OCI-LY1 (cell line): ENCODE measurements around the gene CPEB4.
A peak's percentile ranks its signal among the peaks of the same experiment; 100 is the strongest.

Experiments used
- H2AFZ ChIP-seq: fragments of 200-600 bp; sonication (generic), shearing (Covaris generic); 2 replicates; pipeline ENCODE4 v1.6.0; 2014; ENCODE audit warnings: antibody characterized with exemption, mild to moderate bottlenecking, low read length
- H3F3A ChIP-seq: fragments of 200-600 bp; sonication (generic), shearing (Covaris generic); 2 replicates; pipeline ENCODE4 v1.6.0; 2014; ENCODE audit warnings: mild to moderate bottlenecking, antibody characterized with exemption, low read length, moderate library complexity; ENCODE audit not compliant: insufficient read depth
- H3K27ac ChIP-seq: fragments of 200-600 bp; sonication (generic); 2 replicates; pipeline ENCODE4 v1.5.1; 2014; ENCODE audit warnings: low read length, mixed run types, mild to moderate bottlenecking, low read depth; ENCODE audit not compliant: poor library complexity, severe bottlenecking
- H3K27me3 ChIP-seq: fragments of 200-600 bp; sonication (generic); 2 replicates; pipeline ENCODE4 v1.6.0; 2014; ENCODE audit warnings: antibody characterized with exemption, mild to moderate bottlenecking, low read length, moderate library complexity; ENCODE audit not compliant: insufficient read depth
- H3K36me3 ChIP-seq: fragments of 200-600 bp; sonication (generic); 2 replicates; pipeline ENCODE4 v1.6.1; 2014; ENCODE audit warnings: mild to moderate bottlenecking, antibody characterized with exemption, low read length, moderate library complexity, mixed read lengths; ENCODE audit not compliant: insufficient read depth
- H3K4me1 ChIP-seq: fragments of 200-600 bp; sonication (generic); 2 replicates; pipeline ENCODE4 v1.5.1; 2014; ENCODE audit warnings: mild to moderate bottlenecking, low read length, moderate library complexity; ENCODE audit not compliant: insufficient read depth, severe bottlenecking
- H3K4me2 ChIP-seq: fragments of 200-600 bp; sonication (generic), shearing (Covaris generic); 2 replicates; pipeline ENCODE4 v1.6.1; 2014; ENCODE audit warnings: low read length
- H3K4me3 ChIP-seq: fragments of 200-600 bp; sonication (generic); 2 replicates; pipeline ENCODE4 v1.5.1; 2014; ENCODE audit warnings: low read length, low read depth, mild to moderate bottlenecking, mixed read lengths; ENCODE audit not compliant: poor library complexity, severe bottlenecking
- H3K79me2 ChIP-seq: fragments of 200-600 bp; shearing (Covaris generic); 2 replicates; pipeline ENCODE4 v1.6.1; 2016; ENCODE audit warnings: mixed run types, low read length, mixed read lengths; ENCODE audit not compliant: insufficient read depth
- H3K9ac ChIP-seq: fragments of 200-600 bp; sonication (generic), shearing (Covaris generic); 2 replicates; pipeline ENCODE4 v1.6.1; 2014; ENCODE audit warnings: mild to moderate bottlenecking, low read length, mixed read lengths
- H3K9me2 ChIP-seq: fragments of 200-600 bp; sonication (generic), shearing (Covaris generic); 2 replicates; pipeline ENCODE4 v1.6.1; 2014; ENCODE audit warnings: low read depth, mild to moderate bottlenecking, low read length, mixed read lengths
- H3K9me3 ChIP-seq: fragments of 200-600 bp; shearing (Covaris generic); 2 replicates; pipeline ENCODE4 v1.6.1; 2014; ENCODE audit warnings: low read length, mixed read lengths
- H4K20me1 ChIP-seq: fragments of 200-600 bp; sonication (generic), shearing (Covaris generic); 2 replicates; pipeline ENCODE4 v1.6.0; 2016; ENCODE audit warnings: mild to moderate bottlenecking, low read length; ENCODE audit not compliant: insufficient read depth
- CTCF ChIP-seq: fragments of 200-600 bp; sonication (generic), shearing (Covaris generic); IDR thresholded peaks from 2 replicates; pipeline ENCODE4 v1.5.1; 2017; ENCODE audit warnings: mild to moderate bottlenecking, antibody characterized with exemption, low read length, moderate library complexity, mixed read lengths
- EZH2 ChIP-seq: fragments of 200-600 bp; sonication (generic), shearing (Covaris generic); IDR thresholded peaks from 2 replicates; pipeline ENCODE4 v1.8.0; 2017; ENCODE audit warnings: borderline replicate concordance, mixed run types, mild to moderate bottlenecking, antibody characterized with exemption, low read length, moderate library complexity, mixed read lengths

Gene CPEB4

GRCh38 chr5:173920866-173921555 is 32.9 kb downstream of the CPEB4 start:
- peak overlapping the region; percentile 60 for H3K27ac ChIP-seq
- no peak overlapping the region for H2AFZ ChIP-seq
- no peaks in the 10 kb centered on the region for H3K9me3 ChIP-seq
- TF ChIP-seq CTCF (no peak), EZH2 (no peak)
- no peak overlapping the region for H3K4me3 ChIP-seq
- no peaks in the 10 kb centered on the region for H3K27me3 ChIP-seq
- no peaks in the 10 kb centered on the region for H3F3A ChIP-seq
- peaks cover 10% of the 10 kb centered on the region; the same call in 1 of the 2 replicates for H3K36me3 ChIP-seq
- H3K9me2 ChIP-seq, result no peaks in the 10 kb centered on the region
- H3K4me1 ChIP-seq, result peaks cover 90% of the 10 kb centered on the region
- 0 out of 2 replicates have a peak overlapping the region, but pooled peaks have one; percentile 15 for H3K4me2 ChIP-seq
- H4K20me1 ChIP-seq, result no peaks in the 10 kb centered on the region
- peaks cover 15% of the 10 kb centered on the region for H3K79me2 ChIP-seq
- H3K9ac ChIP-seq, result no peak overlapping the region

GRCh38 chr5:173922527-173922926 is 34.4 kb downstream of the CPEB4 start:
- H3K36me3 ChIP-seq, result peaks cover 10% of the 10 kb centered on the region; the same call in 1 of the 2 replicates
- H3F3A ChIP-seq, result no peaks in the 10 kb centered on the region
- TF ChIP-seq EZH2 (no peak), CTCF (no peak)
- H2AFZ ChIP-seq, result no peak overlapping the region
- H3K27me3 ChIP-seq, result no peaks in the 10 kb centered on the region
- H3K9me2 ChIP-seq, result no peaks in the 10 kb centered on the region
- no peaks in the 10 kb centered on the region for H3K9me3 ChIP-seq
- H3K4me1 ChIP-seq, result peaks cover 75% of the 10 kb centered on the region
- no peaks in the 10 kb centered on the region for H4K20me1 ChIP-seq
- no peak overlapping the region for H3K9ac ChIP-seq
- no peak overlapping the region for H3K4me3 ChIP-seq
- H3K4me2 ChIP-seq, result no peak overlapping the region
- H3K27ac ChIP-seq, result peak overlapping the region; percentile 60
- peaks cover 18% of the 10 kb centered on the region for H3K79me2 ChIP-seq

GRCh38 chr5:173923218-173924095 is 35.3 kb downstream of the CPEB4 start:
- Histone ChIP-seq H3K9me3 (no peaks in the 10 kb centered on the region), H3K9ac (peak overlapping the region; percentile 5; the same call in 1 of the 2 replicates), H3K79me2 (peaks cover 18% of the 10 kb centered on the region), H3K27me3 (no peaks in the 10 kb centered on the region), H3K4me1 (peaks cover 73% of the 10 kb centered on the region), H4K20me1 (no peaks in the 10 kb centered on the region), H3K27ac (peak overlapping the region; percentile 60), H2AFZ (no peak overlapping the region), H3K9me2 (no peaks in the 10 kb centered on the region), H3K36me3 (peaks cover 15% of the 10 kb centered on the region; the same call in 1 of the 2 replicates), H3K4me3 (no peak overlapping the region), H3F3A (no peaks in the 10 kb centered on the region), H3K4me2 (peak overlapping the region; percentile 33; the same call in 1 of the 2 replicates)
- TF ChIP-seq CTCF, result no peak
- TF ChIP-seq EZH2, result no peak
